Right atrium auricular region (tissue), 2 donors: ENCODE data around the gene OR5AU1. TPM values are rescaled to one million over a fixed set of nuclear protein-coding genes. Genes with fewer than 3 reads are reported as not detected.
A peak's percentile ranks its signal among the peaks of the same experiment; 100 is the strongest.

Source experiments
- DNase-seq: peaks from one replicate; pipeline ENCODE4 v3.0.0-alpha.2; 2019; ENCODE audit warnings: low spot score
- H3K27ac ChIP-seq, 2 donors: fragments of 200-600 bp; sonication (generic); 1 replicate in 1 of 2; 2 replicates in 1 of 2; pipeline ENCODE4 v1.5.1; 2016 to 2019
- H3K27me3 ChIP-seq, 2 donors: fragments of 200-600 bp; sonication (generic); one replicate each; pipeline versions ENCODE4 v1.5.1 to v1.6.0; 2017 to 2019
- H3K36me3 ChIP-seq: fragments of 200-600 bp; sonication (generic); one replicate; pipeline ENCODE4 v1.5.1; 2016
- H3K4me1 ChIP-seq, 2 donors: fragments of 200-600 bp; sonication (generic); one replicate each; pipeline versions ENCODE4 v1.5.1 to v1.6.0; 2017 to 2019
- H3K4me3 ChIP-seq, 2 donors: fragments of 200-600 bp; sonication (generic); 1 replicate in 1 of 2; 2 replicates in 1 of 2; pipeline ENCODE4 v1.5.1; 2017 to 2019; ENCODE audit warnings: mild to moderate bottlenecking in 1 of 2, moderate library complexity in 1 of 2
- H3K9me3 ChIP-seq, 2 donors: fragments of 200-600 bp; sonication (generic); one replicate each; pipeline ENCODE4 v1.5.1; 2019
- total RNA-seq, 2 donors: library from RNA; depleted of rRNA; stranded (reverse); fragments of >200 nt; gene quantifications; one replicate each; pipeline ENCODE4 v1.1.0, GENCODE V29; 2016
- TF ChIP-seq, protein P1 (sequence below), 2 donors: fragments of 200-600 bp; sonication (generic); IDR thresholded peaks; one replicate each; pipeline ENCODE4 v1.5.1; 2019; ENCODE audit warnings: antibody characterized with exemption in 2 of 2

The OR5AU1 gene
- total RNA-seq, 2 donors from 2014 or later, result not detected

DNA sequence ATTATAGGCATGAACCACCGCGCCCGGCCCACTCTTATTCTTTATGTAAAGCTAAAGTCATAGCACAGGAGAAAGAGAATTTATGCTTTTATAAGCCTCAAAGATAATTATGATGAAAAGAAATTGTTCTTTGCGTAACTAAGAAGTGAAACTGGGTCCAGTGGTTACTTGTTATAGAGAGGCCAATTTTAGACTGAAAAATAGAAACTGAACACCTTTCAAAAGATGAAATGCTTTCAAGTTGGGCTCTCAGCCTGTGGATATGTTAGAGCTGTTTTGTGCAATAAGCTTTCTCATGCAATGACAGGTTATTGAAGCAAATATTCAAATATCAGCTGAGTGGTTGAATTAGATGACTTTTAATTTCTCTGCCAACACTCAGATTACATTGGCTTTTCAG lies 47.1 kb downstream of the OR5AU1 start:
- H3K9me3 ChIP-seq, result no peaks in the 10 kb centered on the region
- no peak for DNase-seq
- no peak overlapping the region for H3K4me3 ChIP-seq

GRCh38 chr14:21107283-21107800 lies 48.5 kb downstream of the OR5AU1 start:
- Histone ChIP-seq H3K4me3 (no peak overlapping the region), H3K4me1 (peaks cover 0 to 45% of the 10 kb centered on the region in 2 donors), H3K27me3 (no peaks in the 10 kb centered on the region), H3K27ac (peak overlapping the region; percentile 36 to 99), H3K9me3 (no peaks in the 10 kb centered on the region), H3K36me3 (no peaks in the 10 kb centered on the region)
- no peak for DNase-seq
- TF ChIP-seq, protein P1, sequence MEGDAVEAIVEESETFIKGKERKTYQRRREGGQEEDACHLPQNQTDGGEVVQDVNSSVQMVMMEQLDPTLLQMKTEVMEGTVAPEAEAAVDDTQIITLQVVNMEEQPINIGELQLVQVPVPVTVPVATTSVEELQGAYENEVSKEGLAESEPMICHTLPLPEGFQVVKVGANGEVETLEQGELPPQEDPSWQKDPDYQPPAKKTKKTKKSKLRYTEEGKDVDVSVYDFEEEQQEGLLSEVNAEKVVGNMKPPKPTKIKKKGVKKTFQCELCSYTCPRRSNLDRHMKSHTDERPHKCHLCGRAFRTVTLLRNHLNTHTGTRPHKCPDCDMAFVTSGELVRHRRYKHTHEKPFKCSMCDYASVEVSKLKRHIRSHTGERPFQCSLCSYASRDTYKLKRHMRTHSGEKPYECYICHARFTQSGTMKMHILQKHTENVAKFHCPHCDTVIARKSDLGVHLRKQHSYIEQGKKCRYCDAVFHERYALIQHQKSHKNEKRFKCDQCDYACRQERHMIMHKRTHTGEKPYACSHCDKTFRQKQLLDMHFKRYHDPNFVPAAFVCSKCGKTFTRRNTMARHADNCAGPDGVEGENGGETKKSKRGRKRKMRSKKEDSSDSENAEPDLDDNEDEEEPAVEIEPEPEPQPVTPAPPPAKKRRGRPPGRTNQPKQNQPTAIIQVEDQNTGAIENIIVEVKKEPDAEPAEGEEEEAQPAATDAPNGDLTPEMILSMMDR (IDR thresholded peaks at IDR 0.05), result no peak

More for the DNA sequence above, 47.1 kb downstream of the OR5AU1 start:
- Histone ChIP-seq H3K36me3 (no peaks in the 10 kb centered on the region), H3K4me1 (peaks cover 0 to 33% of the 10 kb centered on the region in 2 donors), H3K27ac (no peak overlapping the region), H3K27me3 (no peaks in the 10 kb centered on the region)
- TF ChIP-seq, protein P1 (IDR thresholded peaks at IDR 0.05), result no peak

- peak overlapping the region; percentile 36 to 99 for H3K27ac ChIP-seq
- H3K27me3 ChIP-seq, result no peaks in the 10 kb centered on the region
- DNase-seq, result peak; percentile 84
- H3K36me3 ChIP-seq, result no peaks in the 10 kb centered on the region
- H3K9me3 ChIP-seq, result no peaks in the 10 kb centered on the region
- TF ChIP-seq, protein P1 (IDR thresholded peaks at IDR 0.05), result peak; percentile 69 to 94
- peak overlapping the region in 1 of 2 donors; percentile 6 for H3K4me3 ChIP-seq
- H3K4me1 ChIP-seq, result peaks cover 0 to 45% of the 10 kb centered on the region in 2 donors
These were observed 49.2 kb downstream of the OR5AU1 start for GRCh38 chr14:21106498-21107282.

GRCh38 chr14:21106176-21106497 lies 49.7 kb downstream of the OR5AU1 start:
- peaks cover 0 to 45% of the 10 kb centered on the region in 2 donors for H3K4me1 ChIP-seq
- H3K27me3 ChIP-seq, result no peaks in the 10 kb centered on the region
- TF ChIP-seq, protein P1 (IDR thresholded peaks at IDR 0.05), result no peak
- H3K27ac ChIP-seq, result peak overlapping the region in 1 of 2 donors; percentile 99
- no peaks in the 10 kb centered on the region for H3K9me3 ChIP-seq
- peak overlapping the region in 1 of 2 donors; percentile 6 for H3K4me3 ChIP-seq
- DNase-seq, result no peak
- H3K36me3 ChIP-seq, result no peaks in the 10 kb centered on the region

DNA sequence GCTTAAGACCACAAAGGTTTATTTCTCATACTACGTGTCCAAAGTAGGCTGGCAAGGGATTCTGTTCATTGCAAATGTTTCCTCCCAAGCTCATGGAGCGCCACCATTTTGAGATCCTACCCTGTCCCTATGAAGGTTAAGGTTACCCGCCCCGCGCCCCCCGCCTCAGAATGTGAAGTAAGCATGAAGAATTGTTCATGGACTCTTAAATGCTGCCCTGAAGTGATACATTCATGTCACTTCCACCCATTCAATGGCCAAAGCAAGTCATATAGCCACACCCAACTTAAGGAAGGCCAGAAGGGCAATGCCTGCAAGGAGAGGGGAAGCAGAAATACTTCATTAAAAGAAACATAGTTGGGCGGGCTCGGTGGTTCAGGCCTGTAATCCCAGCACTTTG lies 50.8 kb downstream of the OR5AU1 start:
- peak overlapping the region; percentile 99 for H3K27ac ChIP-seq
- H3K36me3 ChIP-seq, result no peaks in the 10 kb centered on the region
- DNase-seq, result no peak
- TF ChIP-seq, protein P1 (IDR thresholded peaks at IDR 0.05), result no peak
- no peaks in the 10 kb centered on the region for H3K9me3 ChIP-seq
- no peaks in the 10 kb centered on the region for H3K27me3 ChIP-seq
- no peak overlapping the region for H3K4me3 ChIP-seq
- peaks cover 0 to 45% of the 10 kb centered on the region in 2 donors for H3K4me1 ChIP-seq

Other genes with a start within 250 kb of the OR5AU1 start
- gene RNASE2, start 200.6 kb downstream of the OR5AU1 start, total RNA-seq, result 1 to 10 TPM; 2.9 to 4.1 TPM
- 10 to 100 TPM; 28.9 to 37.8 TPM for gene METTL17, start 166.1 kb downstream of the OR5AU1 start, total RNA-seq
- gene SLC39A2, start 156.8 kb downstream of the OR5AU1 start, total RNA-seq, result not detected
- 100 to 1,000 TPM; 335 to 360 TPM for gene NDRG2, start 131.0 kb downstream of the OR5AU1 start, total RNA-seq
- gene TPPP2, start 125.8 kb downstream of the OR5AU1 start, total RNA-seq, result under 1 TPM in 1 of 2 donors, not detected in 1; 0.86 TPM
- gene RNASE13, start 121.3 kb downstream of the OR5AU1 start, total RNA-seq, result not detected
- not detected for gene RNASE7, start 113.7 kb downstream of the OR5AU1 start, total RNA-seq
- not detected for gene RNASE8, start 98.2 kb downstream of the OR5AU1 start, total RNA-seq
- 10 to 100 TPM; 14.3 to 16.0 TPM for gene ARHGEF40, start 85.8 kb downstream of the OR5AU1 start, total RNA-seq
- gene ZNF219, start 57.4 kb downstream of the OR5AU1 start, total RNA-seq, result 10 to 100 TPM; 49.7 to 66.6 TPM
- not detected for gene TMEM253, start 55.0 kb downstream of the OR5AU1 start, total RNA-seq
- gene HNRNPC, start 113.4 kb upstream of the OR5AU1 start, total RNA-seq, result 100 to 1,000 TPM; 254 to 277 TPM
- gene RPGRIP1, start 124.0 kb upstream of the OR5AU1 start, total RNA-seq, result under 1 TPM in 1 of 2 donors, not detected in 1; 0.12 TPM
- gene SUPT16H, start 228.0 kb upstream of the OR5AU1 start, total RNA-seq, result 10 to 100 TPM; 30.0 to 35.9 TPM